ENCODE results near the gene IL4R.
"Not testable (repeated sequence)": the region's sequence is repeated elsewhere in the genome, so short reads cannot be mapped to it uniquely, and the experiment has no call there.

The IL4R gene

DNA sequence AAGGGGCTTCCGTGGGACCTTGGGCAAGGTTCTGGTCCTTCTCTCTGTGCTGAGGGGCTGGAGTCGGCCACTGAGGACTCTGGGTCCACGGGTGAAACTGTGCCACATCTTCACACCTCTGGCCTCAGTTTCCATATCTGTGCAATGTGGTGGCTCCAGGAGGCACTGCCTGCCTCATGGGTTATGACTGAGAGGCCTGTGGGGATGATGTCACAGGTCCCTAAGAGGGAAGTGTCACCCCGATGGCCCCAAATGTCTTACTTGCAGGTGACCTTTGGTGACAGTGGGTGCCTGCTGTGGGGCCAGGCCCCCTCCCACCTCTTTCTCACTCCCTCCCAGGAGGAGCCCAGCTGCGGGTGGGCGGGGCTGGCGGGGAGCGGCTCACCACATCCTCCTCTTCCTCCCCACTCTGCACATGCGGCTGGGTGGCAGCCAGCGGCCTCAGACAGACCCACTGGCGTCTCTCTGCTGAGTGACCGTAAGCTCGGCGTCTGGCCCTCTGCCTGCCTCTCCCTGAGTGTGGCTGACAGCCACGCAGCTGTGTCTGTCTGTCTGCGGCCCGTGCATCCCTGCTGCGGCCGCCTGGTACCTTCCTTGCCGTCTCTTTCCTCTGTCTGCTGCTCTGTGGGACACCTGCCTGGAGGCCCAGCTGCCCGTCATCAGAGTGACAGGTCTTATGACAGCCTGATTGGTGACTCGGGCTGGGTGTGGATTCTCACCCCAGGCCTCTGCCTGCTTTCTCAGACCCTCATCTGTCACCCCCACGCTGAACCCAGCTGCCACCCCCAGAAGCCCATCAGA is 88.2 kb downstream of the IL4R start, which contains the start of gene IL21R:
Gene IL21R (plus strand): TSS at position 407 of the 801 bp plus-strand sequence. CDS start 27,898 bp downstream, outside the sequence.
- in situ Hi-C loops (cut with MboI; ENCODE audit: low sequenced_read_pairs): no loop called here

DNA sequence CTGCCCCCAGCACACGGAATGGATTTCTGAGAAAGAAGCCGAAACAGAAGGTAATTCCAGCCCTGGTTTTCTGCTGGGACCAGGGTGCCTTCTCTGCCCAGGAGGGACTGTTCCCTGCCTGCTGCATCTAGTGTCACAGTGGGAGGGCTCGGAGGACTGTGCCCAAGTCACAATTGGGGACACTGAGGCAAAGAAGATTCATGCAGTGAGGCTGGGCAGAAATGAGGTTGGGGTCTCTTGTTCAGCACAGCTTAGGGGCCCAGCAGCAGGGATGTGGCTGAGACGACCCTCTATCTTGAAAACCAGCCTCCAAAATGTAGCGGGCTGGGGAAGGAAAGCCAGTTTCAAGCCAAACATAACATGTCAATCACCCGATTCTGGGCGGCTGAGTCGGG is 88.8 kb downstream of the IL4R start:
- in situ Hi-C loops (cut with MboI; ENCODE audit: low sequenced_read_pairs): no loop called here

DNA sequence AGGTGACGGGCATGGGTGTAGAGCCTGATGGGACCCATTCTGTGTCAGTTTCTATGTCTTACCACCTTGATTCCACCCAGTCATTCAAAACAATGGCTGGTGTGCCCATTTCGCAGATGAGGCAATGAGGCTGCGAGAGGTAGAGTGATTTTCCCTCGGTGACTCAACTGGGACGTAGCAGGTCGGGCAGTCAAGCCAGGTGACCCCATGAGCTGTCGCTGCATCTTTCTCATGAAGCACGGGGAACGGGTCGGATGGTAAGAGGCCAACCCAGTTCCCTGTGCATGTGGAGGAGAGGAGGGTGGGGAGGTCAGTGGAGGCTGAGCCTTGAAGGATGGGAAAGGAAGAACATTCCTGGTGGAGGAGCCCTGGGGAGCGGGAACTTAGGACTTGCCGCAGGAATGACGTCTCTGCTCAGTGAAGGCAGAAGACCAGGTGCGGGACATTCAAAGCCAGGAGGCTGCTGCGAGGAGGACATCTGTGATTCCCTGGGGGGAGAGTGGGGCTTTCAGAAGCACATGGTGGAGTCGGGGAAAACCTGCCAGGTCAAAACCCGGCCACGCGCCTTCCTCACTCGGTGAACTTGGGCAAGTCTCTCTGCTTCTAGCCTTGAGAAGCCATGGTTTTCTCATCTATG is 89.3 kb downstream of the IL4R start:
- in situ Hi-C loops (cut with MboI; ENCODE audit: low sequenced_read_pairs): no loop called here

DNA sequence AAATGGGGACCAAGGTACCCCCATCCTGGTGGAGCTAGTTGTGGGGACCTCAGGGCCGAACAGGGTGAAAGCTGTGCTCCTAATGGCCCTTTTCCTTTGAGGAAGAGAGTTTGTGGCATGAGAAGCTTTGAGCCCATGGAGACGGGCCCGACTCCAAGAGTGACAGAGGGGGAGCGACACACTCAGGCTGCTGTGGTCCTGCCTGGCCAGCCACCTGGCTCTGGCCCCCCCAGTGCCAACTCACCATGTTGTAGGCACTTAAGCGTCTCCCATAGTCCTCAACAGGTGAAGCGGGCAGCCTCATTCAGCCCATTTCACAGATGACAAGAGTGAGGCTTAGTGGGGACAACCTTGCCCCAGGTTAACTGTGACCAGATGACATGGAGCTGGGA is 89.8 kb downstream of the IL4R start:
- in situ Hi-C loops (cut with MboI; ENCODE audit: low sequenced_read_pairs): no loop called here

DNA sequence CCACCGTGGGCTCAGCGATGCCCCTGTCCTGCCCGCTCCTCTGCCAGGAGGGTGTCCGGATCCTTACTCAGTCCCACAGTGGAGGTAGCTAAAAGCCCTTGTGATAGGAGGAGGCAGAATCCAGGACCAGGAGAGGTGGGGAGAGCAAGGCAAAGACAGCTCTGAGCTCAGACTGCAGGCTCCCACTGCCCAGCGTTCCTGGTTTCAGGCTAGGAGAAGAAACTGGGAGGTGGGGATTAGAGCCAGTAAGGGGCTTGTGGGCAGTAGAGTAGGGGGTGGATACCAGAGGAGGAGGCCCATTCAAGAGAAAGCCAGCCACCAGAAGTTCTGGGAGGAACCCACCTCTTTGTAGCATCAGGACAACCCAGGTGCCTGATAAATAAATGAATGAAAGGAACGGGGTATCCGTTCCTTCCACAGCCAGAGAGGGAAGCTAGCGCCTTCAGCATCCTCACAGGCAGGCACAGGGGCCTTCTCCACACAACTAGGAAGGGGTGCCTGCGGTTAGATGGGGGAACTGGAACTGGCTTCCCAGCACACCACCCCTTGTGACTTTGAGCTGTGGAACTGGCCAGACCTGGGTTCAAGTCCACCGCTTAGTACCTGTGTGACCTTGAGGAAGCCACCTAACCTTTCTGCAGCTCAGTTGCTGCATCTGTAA is 90.5 kb downstream of the IL4R start:
- in situ Hi-C loops (cut with MboI; ENCODE audit: low sequenced_read_pairs): no loop called here

DNA sequence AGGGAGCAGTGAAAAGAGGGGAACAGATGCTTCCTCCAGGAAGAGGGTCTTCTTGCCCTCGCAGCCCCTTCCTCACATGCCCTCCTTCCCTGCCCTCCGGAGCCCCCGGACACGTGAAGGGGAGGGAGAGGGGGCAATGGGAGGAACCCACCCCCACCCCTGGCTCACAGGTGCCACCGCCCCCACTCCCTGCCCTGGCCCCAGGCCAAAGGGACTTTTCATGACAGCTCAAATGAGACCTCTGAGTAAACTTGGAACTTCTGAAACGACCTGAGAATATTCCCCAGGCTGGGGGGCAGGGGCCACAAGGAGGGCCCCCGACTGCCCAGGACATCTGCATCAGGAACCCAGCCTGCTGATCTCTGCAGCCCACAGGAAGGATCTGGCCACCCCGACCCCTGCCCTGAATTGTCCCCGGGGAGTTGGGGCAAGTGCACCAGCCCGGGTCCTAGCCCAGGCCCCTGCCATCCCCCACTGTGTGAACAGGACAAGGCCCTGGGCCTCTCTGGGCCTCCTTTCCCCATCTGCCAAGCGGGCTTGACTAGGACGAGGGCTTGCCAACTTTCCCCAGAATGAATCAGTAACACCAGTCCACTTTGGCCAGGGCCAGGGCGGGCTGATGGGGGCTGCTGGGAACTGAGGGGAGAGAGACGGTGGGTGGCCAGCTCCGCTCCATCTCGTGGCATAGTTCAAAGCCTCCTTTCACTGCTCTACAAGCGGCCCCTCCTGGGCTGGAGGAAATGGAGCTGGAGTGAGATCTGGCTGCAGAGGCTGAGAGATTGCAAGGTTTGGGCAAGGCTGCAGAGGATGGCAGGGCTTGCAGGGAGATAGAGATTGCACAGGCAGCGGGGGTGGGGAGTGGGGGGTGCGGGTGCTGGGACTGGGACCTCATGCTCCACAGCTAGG is 92.0 kb downstream of the IL4R start:
- in situ Hi-C loops (cut with MboI; ENCODE audit: low sequenced_read_pairs): no loop called here

DNA sequence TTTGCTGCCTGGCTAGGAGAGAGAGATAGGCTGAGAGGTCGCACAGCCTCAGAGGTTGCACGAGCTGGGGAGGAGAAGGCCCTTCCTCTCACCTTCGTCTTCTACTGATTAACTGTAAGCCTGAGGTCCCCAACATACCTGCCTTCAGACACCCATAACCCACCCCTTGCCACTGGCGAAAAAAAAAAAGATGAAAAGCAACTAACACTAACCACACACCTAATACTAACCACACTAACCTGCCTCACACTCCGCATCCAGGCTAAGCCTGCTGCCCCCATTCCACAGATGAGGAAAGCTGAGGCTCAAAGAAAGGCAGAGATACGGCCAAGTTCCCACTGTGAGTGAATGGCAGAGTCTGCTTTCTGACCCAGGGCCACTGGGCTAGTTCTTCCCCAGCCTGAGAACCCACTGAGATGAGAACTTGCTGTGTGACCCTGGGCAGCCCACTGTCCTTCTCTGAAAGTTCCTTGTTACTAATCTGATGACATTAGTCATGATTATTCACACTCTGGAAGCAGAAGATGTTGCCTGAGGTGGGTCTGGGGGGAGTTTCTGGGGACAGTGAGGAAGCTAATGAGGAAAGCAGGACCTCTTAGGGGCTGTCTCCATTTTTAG is 92.8 kb downstream of the IL4R start:
- in situ Hi-C loops (cut with MboI; ENCODE audit: low sequenced_read_pairs): no loop called here

DNA sequence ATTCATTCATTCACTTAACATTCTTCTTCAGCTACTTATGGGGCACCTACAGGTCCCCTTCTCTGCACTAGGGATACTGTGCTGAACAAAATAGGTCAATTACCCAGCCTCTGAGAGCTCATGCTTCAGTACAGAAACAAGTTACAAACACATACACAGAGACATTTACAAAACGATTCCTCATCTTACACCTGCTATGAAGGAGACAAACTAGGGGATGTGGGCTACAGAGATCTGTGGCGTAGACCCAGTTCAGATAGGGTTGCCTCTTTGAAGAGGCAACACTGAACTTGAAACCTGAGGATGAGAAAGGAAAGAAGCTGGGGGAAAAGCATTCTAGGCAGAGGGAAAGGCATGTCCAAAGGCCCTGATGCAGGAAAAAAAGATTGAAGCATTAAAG is 93.4 kb downstream of the IL4R start:
- in situ Hi-C loops (cut with MboI; ENCODE audit: low sequenced_read_pairs): no loop called here

DNA sequence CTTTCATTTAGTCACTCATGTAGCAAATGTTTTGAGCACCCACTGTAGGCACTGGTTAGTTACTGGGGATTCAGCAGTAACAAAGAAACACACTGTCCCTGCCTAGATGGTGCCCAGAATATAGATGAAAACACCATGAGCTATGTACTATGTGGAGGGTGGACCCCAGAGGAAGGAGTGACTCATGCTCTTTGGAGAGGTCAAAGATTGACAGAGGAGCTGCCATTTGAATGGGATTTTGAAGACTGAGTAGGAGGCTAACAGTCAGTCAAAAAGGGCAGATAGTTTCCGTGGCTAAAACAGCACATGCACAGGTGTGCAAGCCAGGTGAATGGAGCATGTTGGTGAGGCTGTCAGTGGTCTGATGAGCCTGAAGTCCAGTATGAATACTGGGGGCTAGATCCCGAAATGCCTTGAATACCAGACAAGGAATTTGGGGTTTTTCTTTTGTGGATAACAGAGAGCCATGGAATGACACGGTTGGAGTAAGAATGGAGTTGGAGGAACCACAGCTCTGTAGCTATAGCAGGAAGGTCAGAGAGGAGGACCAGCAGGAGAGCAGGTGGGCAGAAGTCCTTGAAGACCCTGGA is 94.3 kb downstream of the IL4R start:
- in situ Hi-C loops (cut with MboI; ENCODE audit: low sequenced_read_pairs): no loop called here

DNA sequence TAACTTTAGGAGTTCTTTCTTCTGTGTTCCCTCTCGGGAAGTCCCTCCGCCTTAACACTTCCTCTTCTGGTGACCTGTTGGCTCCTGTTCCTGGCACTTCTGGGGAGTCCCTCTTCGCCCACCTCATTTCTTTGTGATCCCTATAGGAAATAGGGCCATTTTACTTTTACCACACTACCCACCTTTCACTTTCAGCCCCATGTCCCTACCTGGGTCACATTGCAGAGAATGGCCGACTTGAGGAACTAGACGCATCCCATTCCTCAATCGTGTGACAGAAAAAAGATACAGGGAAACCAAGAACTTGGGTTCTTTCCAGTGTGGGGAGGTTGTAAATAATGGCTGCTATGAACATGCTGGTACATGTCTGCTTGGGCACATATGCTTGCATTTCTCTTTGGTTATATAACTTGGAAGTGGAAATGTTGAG is 94.8 kb downstream of the IL4R start:
- in situ Hi-C loops (cut with MboI; ENCODE audit: low sequenced_read_pairs): no loop called here

DNA sequence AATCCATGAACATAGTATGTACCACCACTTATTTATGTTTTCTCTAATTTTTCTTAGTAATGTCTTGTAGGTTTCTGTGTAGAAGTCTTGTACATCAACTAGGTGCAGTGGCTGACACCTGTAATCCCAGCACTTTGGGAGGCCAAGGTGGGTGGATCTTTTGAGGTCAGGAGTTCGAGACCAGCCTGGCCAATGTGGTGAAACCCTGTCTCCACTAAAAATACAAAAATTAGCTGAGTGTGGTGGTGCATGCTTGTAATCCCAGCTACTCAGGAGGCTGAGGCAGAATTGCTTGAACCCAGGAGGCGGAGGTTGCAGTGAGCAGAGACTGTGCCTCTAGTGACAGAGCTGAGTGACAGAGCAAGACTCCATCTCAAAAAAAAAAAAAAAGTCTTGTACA is 96.2 kb downstream of the IL4R start:
- in situ Hi-C loops (cut with MboI; ENCODE audit: low sequenced_read_pairs): not testable (repeated sequence)

DNA sequence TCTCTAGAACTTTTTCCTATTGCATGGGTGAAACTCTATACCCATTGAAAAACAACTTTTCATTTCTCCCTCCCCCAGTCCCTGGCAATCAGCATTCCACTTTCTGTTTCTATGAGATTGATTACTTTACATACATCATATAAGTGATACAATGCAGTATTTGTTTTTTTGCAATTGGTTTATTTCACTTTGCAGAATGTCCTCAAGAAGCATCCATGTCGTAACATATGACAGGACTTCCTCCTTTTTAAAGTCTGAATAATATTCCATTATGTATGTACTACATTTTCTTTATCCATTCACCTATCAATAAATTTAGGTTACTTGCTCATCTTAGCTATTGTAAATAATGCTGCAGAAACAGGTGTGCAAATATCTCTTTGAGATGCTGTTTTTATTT is 97.0 kb downstream of the IL4R start:
- in situ Hi-C loops (cut with MboI; ENCODE audit: low sequenced_read_pairs): no loop called here

DNA sequence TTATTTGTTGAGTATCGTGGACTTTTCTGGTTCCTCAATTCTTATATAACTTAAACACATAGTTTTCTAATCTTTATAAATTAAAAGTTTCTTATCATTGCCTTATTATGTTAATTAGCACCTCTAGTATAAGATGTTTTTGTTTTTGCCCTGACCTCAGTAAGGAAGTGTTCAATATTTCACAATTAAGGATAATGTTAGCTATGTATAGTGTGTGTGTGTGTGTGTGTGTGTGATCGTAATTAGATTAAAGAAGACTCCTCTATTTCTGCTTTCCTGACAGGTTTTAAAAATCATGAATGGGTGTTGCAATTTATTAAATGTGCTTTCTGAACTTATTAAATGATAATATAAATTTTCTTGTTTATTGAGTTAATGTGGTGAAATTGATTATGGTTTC is 100.2 kb downstream of the IL4R start:
- in situ Hi-C loops (cut with MboI; ENCODE audit: low sequenced_read_pairs): no loop called here
